ENCODE measurements around the gene DDX54.

GRCh38 chr12:113120670-113121370 lies 64.5 kb downstream of the DDX54 start:
- TF ChIP-seq CTCF (conservative IDR thresholded peaks at IDR 0.05; ENCODE audit: low read length) (no peak), EZH2phosphoT487 (IDR thresholded peaks at IDR 0.05; ENCODE audit: borderline replicate concordance) (no peak)
